CD4-positive, CD25-positive, alpha-beta regulatory T cell (primary cell): ENCODE data around the gene SPDYE6. TPM values are rescaled to one million over a fixed set of nuclear protein-coding genes. Genes with fewer than 3 reads are reported as not detected.

Experiments
- ATAC-seq, 2 donors: fragments of 150-1000 bp; cut with Tn5 transposase; one replicate each; pipeline ENCODE4 v1.10.0; 2021; ENCODE audit warnings: low read depth in 2 of 2, moderate number of reproducible peaks in 2 of 2, moderate library complexity in 1 of 2
- DNase-seq, 3 donors: peaks; one replicate each; pipeline versions ENCODE4 v3.0.0 to v3.0.0-alpha.2; 2012 to 2022; ENCODE audit warnings: mixed read lengths in 1 of 3
- H3K27ac ChIP-seq: one replicate; pipeline ENCODE4 v1.7.0; 2013; ENCODE audit warnings: mild to moderate bottlenecking, low read length; ENCODE audit not compliant: insufficient read depth, poor library complexity, severe bottlenecking
- H3K27me3 ChIP-seq: one replicate; pipeline ENCODE4 v1.7.0; 2013; ENCODE audit warnings: low read length; ENCODE audit not compliant: control insufficient read depth, insufficient read depth
- H3K36me3 ChIP-seq: one replicate; pipeline ENCODE4 v1.7.0; 2013; ENCODE audit warnings: mild to moderate bottlenecking, low read length, moderate library complexity; ENCODE audit not compliant: control insufficient read depth, insufficient read depth
- H3K4me1 ChIP-seq: 2 replicates; pipeline ENCODE4 v1.7.0; 2013; ENCODE audit warnings: mild to moderate bottlenecking, low read length; ENCODE audit not compliant: insufficient read depth, control insufficient read depth, poor library complexity, severe bottlenecking
- H3K4me3 ChIP-seq: one replicate; pipeline ENCODE4 v1.7.0; 2013; ENCODE audit warnings: low read depth, mild to moderate bottlenecking, low read length, moderate library complexity
- H3K9me3 ChIP-seq, 2 experiments: 1 replicate in 1 of 2; 2 replicates in 1 of 2; pipeline ENCODE4 v1.7.0; 2013; ENCODE audit warnings: low read length in 2 of 2, mild to moderate bottlenecking in 1 of 2, moderate library complexity in 1 of 2; ENCODE audit not compliant: control insufficient read depth in 2 of 2
- H3K27ac Mint-ChIP-seq, 3 donors: one replicate each; pipeline ENCODE4 v1.8.0; 2020 to 2022; ENCODE audit warnings: mild to moderate bottlenecking in 3 of 3, mixed read lengths in 3 of 3, moderate library complexity in 2 of 3
- H3K27me3 Mint-ChIP-seq: one replicate; pipeline ENCODE4 v1.8.0; 2022; ENCODE audit warnings: mild to moderate bottlenecking, mixed read lengths
- H3K36me3 Mint-ChIP-seq: one replicate; pipeline ENCODE4 v1.8.0; 2020; ENCODE audit warnings: mixed read lengths
- H3K4me1 Mint-ChIP-seq, 4 donors: one replicate each; pipeline ENCODE4 v1.8.0; 2020 to 2022; ENCODE audit warnings: mixed read lengths in 4 of 4, mild to moderate bottlenecking in 1 of 4
- H3K4me3 Mint-ChIP-seq, 4 donors: one replicate each; pipeline ENCODE4 v1.8.0; 2020 to 2022; ENCODE audit warnings: mild to moderate bottlenecking in 4 of 4, mixed read lengths in 4 of 4, moderate library complexity in 3 of 4
- H3K9me3 Mint-ChIP-seq, 7 donors: one replicate each; pipeline ENCODE4 v1.8.0; 2020 to 2022; ENCODE audit warnings: mixed read lengths in 7 of 7, mild to moderate bottlenecking in 3 of 7, moderate library complexity in 2 of 7
- polyA plus RNA-seq, 4 donors: library from polyadenylated mRNA; unstranded; fragments of 300-500 nt; fragmentation: Illumina TruSeq; gene quantifications; one replicate each; pipeline ENCODE4 v1.2.3, GENCODE V29; 2021
- total RNA-seq: library from RNA; stranded (reverse); gene quantifications from one replicate; pipeline ENCODE4 v1.2.3, GENCODE V29; 2022

SPDYE6 gene
- total and polyA plus RNA-seq, 5 donors from 2014 or later, result 0.16 to 0.22 TPM; not detected in 3

DNA sequence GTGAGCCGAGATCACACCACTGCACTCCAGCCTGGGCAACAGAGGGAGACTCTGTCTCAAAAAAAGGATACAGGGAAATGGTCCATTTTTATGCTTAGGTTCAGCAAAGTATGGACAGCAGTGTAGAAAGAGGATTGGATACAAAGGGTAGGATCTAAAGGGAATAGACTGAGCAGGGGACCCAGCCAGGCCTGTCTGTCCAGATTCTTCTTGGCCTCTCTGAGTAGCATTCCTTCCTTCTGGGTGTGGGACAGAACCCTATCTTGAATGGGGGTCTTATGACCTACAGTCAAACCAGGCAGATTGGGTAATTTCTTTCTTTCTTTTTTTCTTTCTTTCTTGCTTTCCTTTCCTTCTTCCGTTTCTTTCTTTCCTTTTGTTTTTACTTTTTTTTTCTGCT is 43.9 kb downstream of the SPDYE6 start:
- Histone ChIP-seq H3K36me3 (no peaks in the 10 kb centered on the region), H3K9me3 (no peaks in the 10 kb centered on the region), H3K27me3 (no peaks in the 10 kb centered on the region), H3K4me3 (no peak overlapping the region), H3K4me1 (peaks cover 2% of the 10 kb centered on the region), H3K27ac (no peak overlapping the region)
- ATAC-seq (no peak), DNase-seq (no peak)
- Mint-ChIP-seq H3K27ac (no peak overlapping the region), H3K4me3 (no peak overlapping the region), H3K36me3 (peaks cover 4% of the 10 kb centered on the region), H3K4me1 (peaks cover 0 to 1% (median 0%) of the 10 kb centered on the region in 4 donors), H3K9me3 (no peaks in the 10 kb centered on the region), H3K27me3 (no peaks in the 10 kb centered on the region)

DNA sequence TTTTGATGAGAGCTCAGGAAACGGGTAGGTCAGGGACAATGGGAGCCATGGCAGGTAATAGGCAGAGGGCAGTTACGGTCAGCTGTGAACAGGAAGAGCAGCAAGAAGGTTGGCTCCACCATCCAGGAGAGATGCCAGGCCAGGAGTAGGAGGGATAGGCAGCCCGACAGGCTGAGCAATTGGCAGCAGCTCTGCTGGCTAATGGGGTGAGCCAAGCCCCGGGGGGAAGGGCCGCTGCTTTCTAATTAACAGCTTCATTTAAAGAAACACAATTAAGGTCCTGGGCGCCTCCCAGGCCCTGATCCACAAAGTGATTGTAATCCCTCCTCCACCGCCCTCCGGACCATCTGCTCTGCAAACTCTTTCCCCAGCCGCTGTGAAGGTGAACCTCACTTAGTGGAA is 45.8 kb downstream of the SPDYE6 start:
- ATAC-seq (no peak), DNase-seq (no peak)
- no peak overlapping the region for H3K4me3 Mint-ChIP-seq
- H3K27ac Mint-ChIP-seq, result no peak overlapping the region
- H3K36me3 Mint-ChIP-seq, result peaks cover 4% of the 10 kb centered on the region
- Histone ChIP-seq H3K9me3 (no peaks in the 10 kb centered on the region), H3K36me3 (no peaks in the 10 kb centered on the region), H3K4me3 (no peak overlapping the region), H3K27me3 (no peaks in the 10 kb centered on the region), H3K27ac (no peak overlapping the region), H3K4me1 (peaks cover 13% of the 10 kb centered on the region)
- H3K4me1 Mint-ChIP-seq, result peaks cover 0 to 14% (median 2%) of the 10 kb centered on the region in 4 donors
- no peaks in the 10 kb centered on the region for H3K27me3 Mint-ChIP-seq
- H3K9me3 Mint-ChIP-seq, result no peaks in the 10 kb centered on the region

DNA sequence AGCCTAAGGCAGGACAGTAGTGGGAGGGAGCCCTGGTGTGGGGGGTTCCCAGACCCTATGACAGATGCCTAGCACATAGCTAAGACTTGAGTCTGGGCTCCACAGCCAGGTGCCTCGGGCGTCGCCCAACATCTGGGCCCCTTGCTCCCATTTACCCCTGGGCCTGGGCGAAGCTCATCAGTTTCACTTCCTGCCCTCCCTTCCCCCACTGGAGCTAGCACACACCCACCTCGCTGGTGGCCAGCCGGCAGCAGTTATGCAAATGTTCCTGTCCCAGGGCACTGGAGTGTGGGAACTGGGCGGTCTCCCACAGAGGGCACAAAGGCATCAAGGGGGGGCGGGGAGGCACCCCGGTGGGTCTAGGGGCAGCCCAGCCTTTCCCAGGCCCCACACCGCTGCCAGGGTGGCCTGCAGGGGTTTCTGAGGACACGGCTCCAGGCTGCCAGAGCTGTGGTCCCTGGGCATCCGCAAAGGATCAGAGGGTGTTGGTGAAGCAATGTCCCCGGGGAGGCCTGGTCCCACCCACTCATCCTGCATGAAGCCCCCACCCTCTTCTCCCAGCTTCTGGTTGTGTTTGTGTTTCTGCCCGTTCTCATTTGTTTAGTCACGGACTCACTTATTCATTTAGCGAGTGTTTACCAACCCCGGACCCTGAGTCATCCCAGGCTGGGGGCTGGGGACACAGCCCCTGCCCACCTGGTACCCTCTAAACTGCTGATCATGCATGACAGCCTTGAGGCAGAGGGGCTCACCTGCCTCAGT is 49.1 kb downstream of the SPDYE6 start:
- H3K27ac ChIP-seq, result no peak overlapping the region
- H3K4me3 Mint-ChIP-seq, result peak overlapping the region; percentile 7 to 74 (median 67)
- H3K36me3 Mint-ChIP-seq, result no peaks in the 10 kb centered on the region
- H3K4me1 Mint-ChIP-seq, result peaks cover 0 to 14% (median 2%) of the 10 kb centered on the region in 4 donors
- peaks cover 16% of the 10 kb centered on the region for H3K4me1 ChIP-seq
- H3K27me3 ChIP-seq, result no peaks in the 10 kb centered on the region
- no peaks in the 10 kb centered on the region for H3K9me3 Mint-ChIP-seq
- H3K27ac Mint-ChIP-seq, result peak overlapping the region; percentile 56 to 69 (median 60)
- H3K9me3 ChIP-seq, result no peaks in the 10 kb centered on the region
- H3K36me3 ChIP-seq, result no peaks in the 10 kb centered on the region
- peak; percentile 9 to 87 (median 20) for DNase-seq
- peak; percentile 49 to 52 for ATAC-seq
- no peak overlapping the region for H3K4me3 ChIP-seq
- H3K27me3 Mint-ChIP-seq, result no peaks in the 10 kb centered on the region

DNA sequence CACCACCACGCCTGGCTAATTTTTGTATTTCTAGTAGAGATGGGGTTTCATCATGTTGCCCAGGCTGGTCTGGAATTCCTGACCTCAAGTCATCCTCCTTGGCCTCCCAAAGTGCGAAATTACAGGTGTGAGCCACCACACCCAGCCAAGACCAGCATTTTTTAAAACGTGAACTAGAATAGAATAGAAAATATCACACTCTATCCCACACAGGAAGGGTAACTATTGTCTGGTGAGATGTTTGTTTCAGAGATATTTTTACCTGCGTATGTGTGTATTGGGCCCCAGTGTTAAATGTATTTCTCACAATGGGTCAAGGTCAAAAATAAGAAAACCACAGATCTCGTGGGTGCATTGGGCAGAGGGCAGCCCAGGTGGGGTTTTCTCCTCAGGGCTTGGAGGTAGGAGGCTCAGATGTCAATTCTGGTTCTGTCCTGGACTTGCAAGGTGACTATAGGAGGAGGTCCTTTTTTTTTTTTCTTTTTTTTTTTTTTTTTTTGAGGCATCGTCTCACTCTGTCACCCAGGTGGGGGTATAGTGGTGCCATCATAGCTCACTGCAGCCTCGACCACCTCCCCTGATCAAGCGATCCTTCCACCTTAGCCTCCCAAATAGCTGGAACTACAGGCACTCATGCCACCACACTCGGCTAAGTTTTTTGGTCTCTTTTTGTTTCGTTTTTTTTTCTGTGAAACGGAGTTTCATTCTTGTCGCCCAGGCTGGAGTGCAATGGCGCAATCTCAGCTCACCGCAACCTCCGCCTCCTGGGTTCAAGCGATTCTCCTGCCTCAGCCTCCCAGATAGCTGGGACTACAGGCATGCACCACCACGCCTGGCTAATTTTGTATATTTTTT is 50.6 kb downstream of the SPDYE6 start:
- Mint-ChIP-seq H3K27ac (peak overlapping the region in 2 of 3 donors; percentile 77 to 91), H3K9me3 (no peaks in the 10 kb centered on the region), H3K36me3 (no peaks in the 10 kb centered on the region), H3K4me3 (peak overlapping the region in 2 of 4 donors; percentile 50 to 61), H3K27me3 (no peaks in the 10 kb centered on the region), H3K4me1 (peaks cover 0 to 14% (median 2%) of the 10 kb centered on the region in 4 donors)
- H3K27ac ChIP-seq, result no peak overlapping the region
- no peaks in the 10 kb centered on the region for H3K36me3 ChIP-seq
- H3K4me3 ChIP-seq, result no peak overlapping the region
- H3K9me3 ChIP-seq, result no peaks in the 10 kb centered on the region
- no peak for ATAC-seq
- H3K27me3 ChIP-seq, result no peaks in the 10 kb centered on the region
- no peak for DNase-seq
- H3K4me1 ChIP-seq, result peaks cover 16% of the 10 kb centered on the region

DNA sequence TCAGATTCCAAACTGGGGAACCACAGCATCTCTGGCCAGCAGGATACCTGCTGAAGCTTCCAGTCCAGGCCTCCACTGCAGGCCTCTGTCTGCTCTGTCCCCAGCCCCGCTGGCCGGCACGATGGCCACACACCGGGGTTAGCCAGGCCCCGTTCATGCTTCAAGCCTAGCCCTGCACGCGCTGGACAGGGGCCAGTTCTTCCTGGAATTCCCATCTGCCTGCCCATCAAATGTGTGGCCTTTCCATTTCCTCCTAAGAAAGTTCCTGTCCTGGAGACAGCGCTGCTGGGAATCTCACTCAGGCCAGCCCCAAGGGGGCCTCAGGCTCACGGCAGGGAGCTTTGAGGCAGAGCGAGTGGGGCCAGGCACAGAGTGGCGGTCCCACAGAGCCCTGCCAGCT is 51.6 kb downstream of the SPDYE6 start:
- DNase-seq (no peak), ATAC-seq (no peak)
- Mint-ChIP-seq H3K36me3 (no peaks in the 10 kb centered on the region), H3K27ac (no peak overlapping the region), H3K9me3 (no peaks in the 10 kb centered on the region), H3K4me1 (peaks cover 0 to 14% (median 2%) of the 10 kb centered on the region in 4 donors), H3K27me3 (no peaks in the 10 kb centered on the region), H3K4me3 (no peak overlapping the region)
- no peaks in the 10 kb centered on the region for H3K27me3 ChIP-seq
- H3K4me1 ChIP-seq, result peaks cover 16% of the 10 kb centered on the region
- H3K27ac ChIP-seq, result no peak overlapping the region
- no peaks in the 10 kb centered on the region for H3K36me3 ChIP-seq
- H3K4me3 ChIP-seq, result no peak overlapping the region
- H3K9me3 ChIP-seq, result no peaks in the 10 kb centered on the region

DNA sequence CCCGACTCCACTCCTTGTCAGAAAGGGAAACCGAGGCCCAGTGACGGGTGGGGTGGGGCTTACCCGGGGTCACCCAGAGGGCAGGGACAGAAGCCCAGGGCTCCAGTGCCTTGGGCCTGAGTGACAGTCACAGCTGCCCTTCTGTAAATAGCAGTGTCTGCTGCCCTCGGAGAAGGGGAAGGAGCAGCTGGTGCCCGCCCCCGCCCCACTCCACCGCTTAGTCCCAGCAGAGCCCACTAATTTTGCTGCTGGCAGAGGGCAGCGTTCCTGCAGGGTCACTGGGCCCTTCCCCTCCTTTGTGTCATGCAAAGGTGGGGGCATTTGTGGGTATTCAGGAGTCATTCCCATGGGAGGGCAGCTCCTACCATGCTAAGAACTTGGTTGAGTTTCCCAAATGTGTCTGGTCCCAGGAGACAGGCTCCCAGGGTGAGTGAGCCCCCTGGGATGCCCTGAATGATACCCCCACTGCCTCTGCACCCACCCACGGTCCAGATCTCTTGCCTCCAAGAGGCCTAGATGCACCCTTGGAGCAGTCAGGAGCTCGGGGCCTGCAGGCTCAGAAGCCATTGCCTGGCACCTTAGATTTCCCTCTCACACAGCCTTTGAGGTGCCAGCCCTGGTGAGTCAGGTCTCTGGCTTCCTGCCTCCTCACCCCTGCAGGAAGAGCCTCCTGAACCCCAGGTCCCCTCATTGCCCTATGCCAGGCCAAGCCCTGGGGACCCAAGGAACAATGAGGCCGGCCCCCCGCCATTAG is 52.4 kb downstream of the SPDYE6 start:
- peaks cover 16% of the 10 kb centered on the region for H3K4me1 ChIP-seq

DNA sequence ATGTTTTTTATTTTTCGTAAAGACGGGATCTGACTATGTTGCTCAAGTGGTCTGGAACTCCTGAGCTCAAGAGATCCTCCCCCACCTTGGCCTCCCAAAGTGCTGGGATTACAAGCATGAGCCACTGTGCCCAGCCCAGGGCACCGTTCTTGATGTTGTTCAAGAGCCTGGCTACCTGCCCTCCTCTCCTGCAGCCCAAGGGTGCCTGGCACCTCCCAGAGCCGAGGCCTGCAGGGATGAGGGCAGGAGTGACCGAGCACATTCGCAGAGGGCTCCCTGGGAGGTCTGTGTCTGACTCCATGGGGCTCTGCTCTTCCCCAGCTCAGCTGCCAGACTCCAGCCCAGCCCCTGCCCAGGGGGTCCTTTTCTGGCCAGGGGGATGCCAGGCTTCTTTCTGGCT is 54.2 kb downstream of the SPDYE6 start:
- Histone ChIP-seq H3K4me3 (no peak overlapping the region), H3K9me3 (no peaks in the 10 kb centered on the region), H3K27ac (no peak overlapping the region), H3K36me3 (no peaks in the 10 kb centered on the region), H3K27me3 (no peaks in the 10 kb centered on the region), H3K4me1 (peaks cover 10% of the 10 kb centered on the region)
- Mint-ChIP-seq H3K4me3 (no peak overlapping the region), H3K36me3 (no peaks in the 10 kb centered on the region), H3K27ac (no peak overlapping the region), H3K9me3 (peaks cover 0 to 1% (median 0%) of the 10 kb centered on the region in 7 donors), H3K27me3 (no peaks in the 10 kb centered on the region), H3K4me1 (peaks cover 0 to 11% (median 2%) of the 10 kb centered on the region in 4 donors)
- no peak for ATAC-seq
- DNase-seq, result no peak

More for the DNA sequence above, 52.4 kb downstream of the SPDYE6 start:
- H3K27me3 Mint-ChIP-seq, result no peaks in the 10 kb centered on the region
- Histone ChIP-seq H3K36me3 (no peaks in the 10 kb centered on the region), H3K9me3 (no peaks in the 10 kb centered on the region), H3K27me3 (no peaks in the 10 kb centered on the region), H3K4me3 (no peak overlapping the region), H3K27ac (no peak overlapping the region)
- peak overlapping the region in 1 of 3 donors; percentile 31 for H3K27ac Mint-ChIP-seq
- H3K36me3 Mint-ChIP-seq, result no peaks in the 10 kb centered on the region
- DNase-seq (peak in 1 of 3 donors; percentile 58), ATAC-seq (peak in 1 of 2 donors; percentile 34)
- peaks cover 0 to 14% (median 2%) of the 10 kb centered on the region in 4 donors for H3K4me1 Mint-ChIP-seq
- no peaks in the 10 kb centered on the region for H3K9me3 Mint-ChIP-seq
- H3K4me3 Mint-ChIP-seq, result no peak overlapping the region
